SK-N-SH treated with all-trans-retinoic acid at 6 μM for 48 hours (cell line): ENCODE measurements around the gene C11orf21.
A peak's percentile ranks its signal among the peaks of the same experiment; 100 is the strongest.

Experiments used
- ATAC-seq: fragments of 200-7000 bp; cut with Tn5 transposase; 3 replicates; pipeline ENCODE4 v1.9.1; 2020; ENCODE audit warnings: mild to moderate bottlenecking, moderate library complexity
- CSDC2 ChIP-seq: fragments of 250-450 bp; sonication (Bioruptor Pico); IDR thresholded peaks from 2 replicates; pipeline ENCODE4 v1.5.0; 2020; ENCODE audit warnings: mild to moderate bottlenecking, moderate library complexity
- ESRRG ChIP-seq: fragments of 250-450 bp; sonication (Bioruptor Pico); IDR thresholded peaks from 2 replicates; pipeline ENCODE4 v1.6.1; 2021; ENCODE audit warnings: mild to moderate bottlenecking
- GLIS3 ChIP-seq: fragments of 250-450 bp; sonication (Bioruptor Pico); IDR thresholded peaks from 2 replicates; pipeline ENCODE4 v1.5.0; 2020; ENCODE audit warnings: mild to moderate bottlenecking, moderate library complexity
- OSR1 ChIP-seq: fragments of 250-450 bp; sonication (Bioruptor Pico); IDR thresholded peaks from 2 replicates; pipeline ENCODE4 v1.8.0; 2022; ENCODE audit warnings: moderate library complexity, mild to moderate bottlenecking, inconsistent platforms
- RARB ChIP-seq: fragments of 250-450 bp; sonication (Bioruptor Pico); IDR thresholded peaks from 2 replicates; pipeline ENCODE4 v1.8.0; 2021; ENCODE audit warnings: mild to moderate bottlenecking, moderate library complexity
- SNAI2 ChIP-seq: fragments of 250-450 bp; sonication (Bioruptor Pico); IDR thresholded peaks from 2 replicates; pipeline ENCODE4 v1.5.0; 2020; ENCODE audit warnings: mild to moderate bottlenecking, moderate library complexity
- TOX ChIP-seq: fragments of 250-450 bp; sonication (Bioruptor Pico); IDR thresholded peaks from 2 replicates; pipeline ENCODE4 v1.8.0; 2021; ENCODE audit warnings: mild to moderate bottlenecking, moderate library complexity, borderline replicate concordance
- ZC3H10 ChIP-seq: fragments of 250-450 bp; sonication (Bioruptor Pico); IDR thresholded peaks from 2 replicates; pipeline ENCODE4 v1.5.1; 2021; ENCODE audit warnings: mild to moderate bottlenecking, moderate library complexity
- ZFP3 ChIP-seq: fragments of 250-450 bp; sonication (Bioruptor Pico); IDR thresholded peaks from 2 replicates; pipeline ENCODE4 v1.5.0; 2020; ENCODE audit warnings: mild to moderate bottlenecking, moderate library complexity
- ZNF565 ChIP-seq: fragments of 450-650 bp; formaldehyde crosslinking; conservative IDR thresholded peaks from 2 replicates; pipeline ENCODE4 v1.5.0; 2020; ENCODE audit warnings: low read depth, mild to moderate bottlenecking, moderate library complexity
- ZNF70 ChIP-seq: fragments of 450-650 bp; formaldehyde crosslinking; IDR thresholded peaks from 2 replicates; pipeline ENCODE4 v1.5.0; 2020; ENCODE audit warnings: mild to moderate bottlenecking, moderate library complexity
- ZNF8 ChIP-seq: fragments of 450-650 bp; formaldehyde crosslinking; IDR thresholded peaks from 2 replicates; pipeline ENCODE4 v1.5.0; 2020; ENCODE audit warnings: mild to moderate bottlenecking, moderate library complexity
- TF ChIP-seq, protein P1 (sequence below): fragments of 250-450 bp; sonication (Bioruptor Pico); IDR thresholded peaks from 2 replicates; pipeline ENCODE4 v1.5.0; 2020; ENCODE audit warnings: mild to moderate bottlenecking, moderate library complexity
- TF ChIP-seq, protein P2 (sequence below): fragments of 250-450 bp; sonication (Bioruptor Pico); IDR thresholded peaks from 2 replicates; pipeline ENCODE4 v1.8.0; 2020; ENCODE audit warnings: mild to moderate bottlenecking, moderate library complexity, borderline replicate concordance
- TF ChIP-seq, protein P3 (sequence below): fragments of 250-450 bp; sonication (Bioruptor Pico); IDR thresholded peaks from 2 replicates; pipeline ENCODE4 v1.5.1; 2021; ENCODE audit warnings: mild to moderate bottlenecking, moderate library complexity
- TF ChIP-seq, protein P4 (sequence below): fragments of 250-450 bp; sonication (Bioruptor Pico); IDR thresholded peaks from 2 replicates; pipeline ENCODE4 v1.5.1; 2020; ENCODE audit warnings: low read depth, mild to moderate bottlenecking, moderate library complexity
- TF ChIP-seq, protein P5 (sequence below): fragments of 250-450 bp; sonication (Bioruptor Pico); IDR thresholded peaks from 2 replicates; pipeline ENCODE4 v1.8.0; 2021; ENCODE audit warnings: low read depth, mild to moderate bottlenecking, moderate library complexity, borderline replicate concordance

Gene C11orf21

DNA sequence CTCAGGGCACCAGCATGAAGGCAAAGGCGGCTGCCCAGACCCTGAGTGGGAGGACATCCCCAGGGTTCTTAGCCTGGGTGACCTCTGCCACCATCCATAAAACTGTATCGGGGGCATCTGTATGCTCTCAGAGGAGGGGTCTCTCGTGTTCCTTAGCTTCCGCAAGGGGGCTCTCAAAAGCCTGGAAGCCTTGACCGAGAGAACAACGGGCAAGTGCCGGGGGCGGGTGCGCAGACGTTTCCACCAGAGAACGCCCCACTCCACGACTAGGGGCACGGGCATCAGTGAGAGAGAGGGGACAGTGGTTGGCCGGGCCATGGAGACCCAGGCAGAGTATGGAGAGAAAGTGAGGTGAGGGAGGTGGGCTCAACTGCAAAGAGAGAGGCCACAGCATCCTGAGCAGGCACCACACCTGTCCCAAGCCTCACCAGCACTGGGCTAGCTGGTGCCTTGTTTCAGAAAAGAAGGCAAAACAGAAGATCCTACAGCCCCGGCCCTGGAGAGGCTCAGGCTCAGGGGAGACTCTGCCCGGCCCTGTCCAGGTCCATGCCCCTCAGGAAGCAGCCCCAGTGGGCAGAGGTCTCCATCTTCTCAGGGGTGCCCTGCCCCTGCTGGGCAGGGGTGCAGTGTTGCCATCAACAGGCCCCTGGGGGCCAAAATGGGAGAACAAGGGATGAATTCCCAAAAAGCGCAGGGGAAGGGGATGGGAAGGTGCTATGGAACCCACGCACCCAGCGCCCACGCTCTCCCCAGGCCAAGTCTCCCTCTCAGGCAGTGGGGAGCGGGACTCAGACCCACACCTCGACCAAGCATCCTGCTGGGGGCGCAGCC is 6.0 kb upstream of the C11orf21 start (continued):
- TF ChIP-seq, protein P1, sequence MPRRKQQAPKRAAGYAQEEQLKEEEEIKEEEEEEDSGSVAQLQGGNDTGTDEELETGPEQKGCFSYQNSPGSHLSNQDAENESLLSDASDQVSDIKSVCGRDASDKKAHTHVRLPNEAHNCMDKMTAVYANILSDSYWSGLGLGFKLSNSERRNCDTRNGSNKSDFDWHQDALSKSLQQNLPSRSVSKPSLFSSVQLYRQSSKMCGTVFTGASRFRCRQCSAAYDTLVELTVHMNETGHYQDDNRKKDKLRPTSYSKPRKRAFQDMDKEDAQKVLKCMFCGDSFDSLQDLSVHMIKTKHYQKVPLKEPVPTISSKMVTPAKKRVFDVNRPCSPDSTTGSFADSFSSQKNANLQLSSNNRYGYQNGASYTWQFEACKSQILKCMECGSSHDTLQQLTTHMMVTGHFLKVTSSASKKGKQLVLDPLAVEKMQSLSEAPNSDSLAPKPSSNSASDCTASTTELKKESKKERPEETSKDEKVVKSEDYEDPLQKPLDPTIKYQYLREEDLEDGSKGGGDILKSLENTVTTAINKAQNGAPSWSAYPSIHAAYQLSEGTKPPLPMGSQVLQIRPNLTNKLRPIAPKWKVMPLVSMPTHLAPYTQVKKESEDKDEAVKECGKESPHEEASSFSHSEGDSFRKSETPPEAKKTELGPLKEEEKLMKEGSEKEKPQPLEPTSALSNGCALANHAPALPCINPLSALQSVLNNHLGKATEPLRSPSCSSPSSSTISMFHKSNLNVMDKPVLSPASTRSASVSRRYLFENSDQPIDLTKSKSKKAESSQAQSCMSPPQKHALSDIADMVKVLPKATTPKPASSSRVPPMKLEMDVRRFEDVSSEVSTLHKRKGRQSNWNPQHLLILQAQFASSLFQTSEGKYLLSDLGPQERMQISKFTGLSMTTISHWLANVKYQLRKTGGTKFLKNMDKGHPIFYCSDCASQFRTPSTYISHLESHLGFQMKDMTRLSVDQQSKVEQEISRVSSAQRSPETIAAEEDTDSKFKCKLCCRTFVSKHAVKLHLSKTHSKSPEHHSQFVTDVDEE (CRISPR knock-in tag): no peak
- TF ChIP-seq, protein P2, sequence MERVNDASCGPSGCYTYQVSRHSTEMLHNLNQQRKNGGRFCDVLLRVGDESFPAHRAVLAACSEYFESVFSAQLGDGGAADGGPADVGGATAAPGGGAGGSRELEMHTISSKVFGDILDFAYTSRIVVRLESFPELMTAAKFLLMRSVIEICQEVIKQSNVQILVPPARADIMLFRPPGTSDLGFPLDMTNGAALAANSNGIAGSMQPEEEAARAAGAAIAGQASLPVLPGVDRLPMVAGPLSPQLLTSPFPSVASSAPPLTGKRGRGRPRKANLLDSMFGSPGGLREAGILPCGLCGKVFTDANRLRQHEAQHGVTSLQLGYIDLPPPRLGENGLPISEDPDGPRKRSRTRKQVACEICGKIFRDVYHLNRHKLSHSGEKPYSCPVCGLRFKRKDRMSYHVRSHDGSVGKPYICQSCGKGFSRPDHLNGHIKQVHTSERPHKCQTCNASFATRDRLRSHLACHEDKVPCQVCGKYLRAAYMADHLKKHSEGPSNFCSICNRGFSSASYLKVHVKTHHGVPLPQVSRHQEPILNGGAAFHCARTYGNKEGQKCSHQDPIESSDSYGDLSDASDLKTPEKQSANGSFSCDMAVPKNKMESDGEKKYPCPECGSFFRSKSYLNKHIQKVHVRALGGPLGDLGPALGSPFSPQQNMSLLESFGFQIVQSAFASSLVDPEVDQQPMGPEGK: no peak
- TF ChIP-seq ZNF70 (CRISPR knock-in tag) (no peak), ZNF8 (CRISPR knock-in tag) (no peak), RARB (no peak), ESRRG (CRISPR knock-in tag) (no peak), SNAI2 (CRISPR knock-in tag) (no peak)

DNA sequence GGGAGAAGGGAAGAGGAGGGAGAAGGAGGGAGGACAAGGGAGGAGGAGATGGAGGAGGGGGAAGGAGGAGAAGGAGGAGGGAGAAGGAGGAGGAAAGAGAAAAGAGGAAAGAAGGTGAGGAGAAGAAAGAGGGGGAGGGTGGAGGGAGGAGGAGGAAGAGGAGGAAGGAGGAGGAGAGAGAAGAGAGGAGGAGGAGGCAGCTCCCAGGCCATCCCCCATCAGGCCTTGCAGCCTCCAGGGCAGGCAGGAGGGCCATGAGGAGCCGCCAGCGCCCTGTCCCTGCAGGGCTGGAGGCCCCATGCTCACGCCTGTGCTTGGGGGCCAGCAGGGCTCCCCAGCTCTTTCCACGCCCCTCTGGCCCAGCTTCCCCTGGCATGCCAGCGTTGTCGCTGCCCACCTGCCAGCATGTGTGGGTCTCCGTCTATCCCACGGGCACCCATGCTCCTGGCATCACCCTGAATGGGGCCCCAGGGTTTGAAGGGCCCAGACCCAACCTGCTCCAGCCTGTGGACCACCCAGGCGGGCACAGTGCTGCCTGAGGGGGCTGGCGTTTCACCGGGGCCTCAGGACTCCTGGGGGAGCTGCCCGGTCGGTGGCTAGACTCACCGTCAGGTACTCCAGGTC is 5.3 kb upstream of the C11orf21 start:
- TF ChIP-seq TOX (CRISPR knock-in tag) (no peak), OSR1 (CRISPR knock-in tag) (no peak), GLIS3 (CRISPR knock-in tag) (no peak), ZNF8 (CRISPR knock-in tag) (no peak)
- TF ChIP-seq, protein P3, sequence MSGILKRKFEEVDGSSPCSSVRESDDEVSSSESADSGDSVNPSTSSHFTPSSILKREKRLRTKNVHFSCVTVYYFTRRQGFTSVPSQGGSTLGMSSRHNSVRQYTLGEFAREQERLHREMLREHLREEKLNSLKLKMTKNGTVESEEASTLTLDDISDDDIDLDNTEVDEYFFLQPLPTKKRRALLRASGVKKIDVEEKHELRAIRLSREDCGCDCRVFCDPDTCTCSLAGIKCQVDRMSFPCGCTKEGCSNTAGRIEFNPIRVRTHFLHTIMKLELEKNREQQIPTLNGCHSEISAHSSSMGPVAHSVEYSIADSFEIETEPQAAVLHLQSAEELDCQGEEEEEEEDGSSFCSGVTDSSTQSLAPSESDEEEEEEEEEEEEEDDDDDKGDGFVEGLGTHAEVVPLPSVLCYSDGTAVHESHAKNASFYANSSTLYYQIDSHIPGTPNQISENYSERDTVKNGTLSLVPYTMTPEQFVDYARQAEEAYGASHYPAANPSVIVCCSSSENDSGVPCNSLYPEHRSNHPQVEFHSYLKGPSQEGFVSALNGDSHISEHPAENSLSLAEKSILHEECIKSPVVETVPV: no peak
- peak; percentile 53 for ATAC-seq

DNA sequence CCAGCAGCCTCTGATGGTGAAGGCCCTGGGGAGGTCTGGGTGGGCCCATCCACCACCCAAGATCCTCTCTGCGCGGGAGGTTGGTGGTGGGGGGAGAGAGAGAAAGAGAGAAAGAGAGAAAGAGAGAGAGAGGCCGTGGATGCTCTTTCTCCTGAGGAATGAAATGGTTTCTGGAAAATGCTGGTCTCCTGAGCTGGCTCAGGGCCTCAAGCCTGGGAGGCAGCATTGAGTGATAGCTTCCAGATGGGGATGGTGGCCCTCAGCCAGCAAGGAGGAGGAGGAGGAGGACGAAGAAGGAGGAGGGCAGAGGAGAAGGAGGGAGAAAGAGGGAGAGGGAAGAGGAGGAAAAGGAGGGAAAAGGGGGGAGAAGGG is 4.7 kb upstream of the C11orf21 start:
- ATAC-seq: peak; percentile 52
- TF ChIP-seq, protein P4, sequence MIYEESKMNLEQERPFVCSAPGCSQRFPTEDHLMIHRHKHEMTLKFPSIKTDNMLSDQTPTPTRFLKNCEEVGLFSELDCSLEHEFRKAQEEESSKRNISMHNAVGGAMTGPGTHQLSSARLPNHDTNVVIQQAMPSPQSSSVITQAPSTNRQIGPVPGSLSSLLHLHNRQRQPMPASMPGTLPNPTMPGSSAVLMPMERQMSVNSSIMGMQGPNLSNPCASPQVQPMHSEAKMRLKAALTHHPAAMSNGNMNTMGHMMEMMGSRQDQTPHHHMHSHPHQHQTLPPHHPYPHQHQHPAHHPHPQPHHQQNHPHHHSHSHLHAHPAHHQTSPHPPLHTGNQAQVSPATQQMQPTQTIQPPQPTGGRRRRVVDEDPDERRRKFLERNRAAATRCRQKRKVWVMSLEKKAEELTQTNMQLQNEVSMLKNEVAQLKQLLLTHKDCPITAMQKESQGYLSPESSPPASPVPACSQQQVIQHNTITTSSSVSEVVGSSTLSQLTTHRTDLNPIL: no peak
- no peak for TF ChIP-seq ZNF70 (CRISPR knock-in tag)
- no peak for TF ChIP-seq ZNF565 (CRISPR knock-in tag)
- TF ChIP-seq, protein P5, sequence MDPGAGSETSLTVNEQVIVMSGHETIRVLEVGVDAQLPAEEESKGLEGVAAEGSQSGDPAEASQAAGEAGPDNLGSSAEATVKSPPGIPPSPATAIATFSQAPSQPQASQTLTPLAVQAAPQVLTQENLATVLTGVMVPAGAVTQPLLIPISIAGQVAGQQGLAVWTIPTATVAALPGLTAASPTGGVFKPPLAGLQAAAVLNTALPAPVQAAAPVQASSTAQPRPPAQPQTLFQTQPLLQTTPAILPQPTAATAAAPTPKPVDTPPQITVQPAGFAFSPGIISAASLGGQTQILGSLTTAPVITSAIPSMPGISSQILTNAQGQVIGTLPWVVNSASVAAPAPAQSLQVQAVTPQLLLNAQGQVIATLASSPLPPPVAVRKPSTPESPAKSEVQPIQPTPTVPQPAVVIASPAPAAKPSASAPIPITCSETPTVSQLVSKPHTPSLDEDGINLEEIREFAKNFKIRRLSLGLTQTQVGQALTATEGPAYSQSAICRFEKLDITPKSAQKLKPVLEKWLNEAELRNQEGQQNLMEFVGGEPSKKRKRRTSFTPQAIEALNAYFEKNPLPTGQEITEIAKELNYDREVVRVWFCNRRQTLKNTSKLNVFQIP (CRISPR knock-in tag): no peak
- no peak for TF ChIP-seq SNAI2 (CRISPR knock-in tag)

DNA sequence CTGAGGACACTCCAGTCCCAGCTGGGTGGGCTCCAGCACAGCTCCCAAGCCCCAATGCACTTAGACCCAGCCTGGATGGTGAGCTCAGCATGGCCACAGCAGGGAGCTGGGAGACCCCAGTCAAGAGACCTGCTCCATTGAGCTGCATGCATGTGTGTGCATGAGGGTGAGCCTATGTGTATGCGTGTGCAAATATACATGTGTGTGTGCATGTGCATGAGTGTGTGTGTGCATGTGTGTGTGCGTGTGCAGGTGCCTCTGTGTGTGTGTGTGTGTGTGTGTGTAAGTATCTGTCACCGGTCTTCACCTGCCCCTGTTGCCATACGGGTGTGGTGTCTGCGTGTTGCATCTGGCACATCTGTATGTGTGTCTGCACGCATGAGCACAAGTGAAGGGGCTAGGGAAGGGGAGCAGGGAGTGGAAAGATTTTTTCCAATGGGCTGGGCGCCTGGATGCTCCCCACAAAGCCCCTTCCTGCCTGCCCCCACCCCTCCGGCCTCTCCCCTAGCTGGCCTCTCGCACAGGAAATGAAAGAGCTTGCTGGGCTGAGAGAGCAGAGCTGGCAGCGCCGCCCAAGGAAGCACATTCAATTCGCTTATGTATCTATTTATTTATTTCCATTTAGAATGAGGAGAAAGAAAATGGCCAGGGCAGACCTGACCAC is 4.2 kb upstream of the C11orf21 start:
- no peak for TF ChIP-seq ZNF565 (CRISPR knock-in tag)
- TF ChIP-seq ZNF70 (CRISPR knock-in tag): no peak
- no peak for TF ChIP-seq ESRRG (CRISPR knock-in tag)
- no peak for TF ChIP-seq ZC3H10
- TF ChIP-seq RARB: no peak
- TF ChIP-seq, protein P1 (CRISPR knock-in tag): no peak
- no peak for TF ChIP-seq ZFP3
- no peak for TF ChIP-seq CSDC2 (CRISPR knock-in tag)

More for the DNA sequence above, 4.2 kb upstream of the C11orf21 start:
- peak; percentile 32 for ATAC-seq
